ENCODE measurements around the gene MBNL3.

DNA sequence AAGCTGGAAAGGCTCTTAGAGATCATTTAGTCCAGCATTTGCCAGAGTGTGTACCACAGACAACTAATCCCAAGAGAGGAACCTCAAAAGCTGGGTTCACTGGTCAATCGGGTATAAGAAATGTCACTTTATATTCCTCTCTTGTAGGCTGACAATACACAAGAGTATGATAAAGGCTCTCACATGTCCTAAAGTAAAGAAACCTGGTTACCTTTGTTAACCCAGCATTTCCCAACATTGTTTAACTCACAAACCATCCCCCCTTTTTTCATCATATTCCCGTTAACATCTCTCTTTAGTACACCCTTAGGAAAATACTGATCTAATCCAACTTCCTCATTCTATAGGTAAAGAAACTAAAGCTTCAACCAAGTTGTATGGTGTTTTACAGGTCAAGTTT lies 74.4 kb downstream of the MBNL3 start:
- TF ChIP-seq, protein P1, sequence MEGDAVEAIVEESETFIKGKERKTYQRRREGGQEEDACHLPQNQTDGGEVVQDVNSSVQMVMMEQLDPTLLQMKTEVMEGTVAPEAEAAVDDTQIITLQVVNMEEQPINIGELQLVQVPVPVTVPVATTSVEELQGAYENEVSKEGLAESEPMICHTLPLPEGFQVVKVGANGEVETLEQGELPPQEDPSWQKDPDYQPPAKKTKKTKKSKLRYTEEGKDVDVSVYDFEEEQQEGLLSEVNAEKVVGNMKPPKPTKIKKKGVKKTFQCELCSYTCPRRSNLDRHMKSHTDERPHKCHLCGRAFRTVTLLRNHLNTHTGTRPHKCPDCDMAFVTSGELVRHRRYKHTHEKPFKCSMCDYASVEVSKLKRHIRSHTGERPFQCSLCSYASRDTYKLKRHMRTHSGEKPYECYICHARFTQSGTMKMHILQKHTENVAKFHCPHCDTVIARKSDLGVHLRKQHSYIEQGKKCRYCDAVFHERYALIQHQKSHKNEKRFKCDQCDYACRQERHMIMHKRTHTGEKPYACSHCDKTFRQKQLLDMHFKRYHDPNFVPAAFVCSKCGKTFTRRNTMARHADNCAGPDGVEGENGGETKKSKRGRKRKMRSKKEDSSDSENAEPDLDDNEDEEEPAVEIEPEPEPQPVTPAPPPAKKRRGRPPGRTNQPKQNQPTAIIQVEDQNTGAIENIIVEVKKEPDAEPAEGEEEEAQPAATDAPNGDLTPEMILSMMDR (IDR thresholded peaks at IDR 0.05): no peak
- TF ChIP-seq EP300 (IDR thresholded peaks at IDR 0.05) (no peak), POLR2A (IDR thresholded peaks at IDR 0.05) (no peak)
